IPS DF 4.7 (cell line): ENCODE measurements around the gene PCTP.

Experiments used
- DNase-seq: peaks from one replicate; pipeline ENCODE4 v3.0.0-alpha.2; 2013; ENCODE audit warnings: low spot score; ENCODE audit errors: extremely low read depth

Gene PCTP

GRCh38 chr17:55727275-55727674 is 23.6 kb upstream of the PCTP start:
- DNase-seq: no peak

- no peak for DNase-seq
Measured at GRCh38 chr17:55727920-55728319, 22.9 kb upstream of the PCTP start.

GRCh38 chr17:55728361-55728760 is 22.5 kb upstream of the PCTP start:
- DNase-seq: no peak

- no peak for DNase-seq
Measured at GRCh38 chr17:55728833-55729232, 22.0 kb upstream of the PCTP start.

GRCh38 chr17:55729484-55729883 is 21.4 kb upstream of the PCTP start:
- DNase-seq: no peak

- DNase-seq: no peak
Measured at GRCh38 chr17:55730380-55730779, 20.5 kb upstream of the PCTP start.

- no peak for DNase-seq
Measured at GRCh38 chr17:55730808-55731207, 20.0 kb upstream of the PCTP start.

- DNase-seq: no peak
Measured at GRCh38 chr17:55731586-55732250, 19.1 kb upstream of the PCTP start.

GRCh38 chr17:55734128-55734781 is 16.6 kb upstream of the PCTP start:
- DNase-seq: no peak

GRCh38 chr17:55735731-55736405 is 15.0 kb upstream of the PCTP start:
- DNase-seq: no peak

GRCh38 chr17:55737976-55738501 is 12.8 kb upstream of the PCTP start:
- no peak for DNase-seq

- DNase-seq: no peak
Measured at GRCh38 chr17:55740511-55741355, 10.1 kb upstream of the PCTP start.

GRCh38 chr17:55741356-55741700 is 9.5 kb upstream of the PCTP start:
- no peak for DNase-seq

GRCh38 chr17:55742272-55743102 is 8.4 kb upstream of the PCTP start:
- no peak for DNase-seq

GRCh38 chr17:55743103-55743679 is 7.7 kb upstream of the PCTP start:
- DNase-seq: no peak

- DNase-seq: no peak
Measured at GRCh38 chr17:55745258-55745657, 5.6 kb upstream of the PCTP start.

- no peak for DNase-seq
Measured at GRCh38 chr17:55746466-55746865, 4.4 kb upstream of the PCTP start.

- DNase-seq: no peak
Measured at GRCh38 chr17:55747209-55747608, 3.6 kb upstream of the PCTP start.

- DNase-seq: no peak
Measured at GRCh38 chr17:55748841-55749240, 2.0 kb upstream of the PCTP start.

GRCh38 chr17:55749985-55750384 is 866 bp upstream of the PCTP start:
- no peak for DNase-seq
